ENCODE measurements around the gene YIPF4.

YIPF4 gene

GRCh38 chr2:32277674-32278477, at the start of gene YIPF4:
YIPF4 (plus strand) TSS chr2:32277904; CDS start chr2:32278156, 252 bp downstream.
- peak within 1 kb of the TSS; percentile 94 for H3K27ac Mint-ChIP-seq
- peaks cover 4% of the 10 kb centered on the region for H3K27me3 Mint-ChIP-seq (ENCODE audit: low read depth)
- peaks cover 14% of the 10 kb centered on the region for H3K4me1 Mint-ChIP-seq (ENCODE audit: low read depth)

GRCh38 chr2:32228181-32228580, 49.5 kb upstream of the YIPF4 start:
- Mint-ChIP-seq H3K36me3 (ENCODE audit: low read depth) (peaks cover 5% of the 10 kb centered on the region), H3K4me1 (ENCODE audit: low read depth) (peaks cover 5% of the 10 kb centered on the region), H3K27ac (no peak overlapping the region), H3K27me3 (ENCODE audit: low read depth) (no peaks in the 10 kb centered on the region), H3K9me3 (no peaks in the 10 kb centered on the region), H3K4me3 (no peak overlapping the region)
- no peak for DNase-seq (ENCODE audit: low spot score)

More at GRCh38 chr2:32277674-32278477, at the start of gene YIPF4:
- peak; percentile 85 for DNase-seq (ENCODE audit: low spot score)
- H3K36me3 Mint-ChIP-seq (ENCODE audit: low read depth): peaks cover 12% of the 10 kb centered on the region
- no peaks in the 10 kb centered on the region for H3K9me3 Mint-ChIP-seq
- H3K4me3 Mint-ChIP-seq: peak within 1 kb of the TSS; percentile 95

- H3K9me3 Mint-ChIP-seq: no peaks in the 10 kb centered on the region
- no peak overlapping the region for H3K27ac Mint-ChIP-seq
- peaks cover 5% of the 10 kb centered on the region for H3K36me3 Mint-ChIP-seq (ENCODE audit: low read depth)
- peaks cover 5% of the 10 kb centered on the region for H3K4me1 Mint-ChIP-seq (ENCODE audit: low read depth)
- DNase-seq (ENCODE audit: low spot score): no peak
- no peaks in the 10 kb centered on the region for H3K27me3 Mint-ChIP-seq (ENCODE audit: low read depth)
- H3K4me3 Mint-ChIP-seq: no peak overlapping the region
Measured at GRCh38 chr2:32229635-32230034, 48.1 kb upstream of the YIPF4 start.

GRCh38 chr2:32231959-32232358, 45.7 kb upstream of the YIPF4 start:
- Mint-ChIP-seq H3K27me3 (ENCODE audit: low read depth) (no peaks in the 10 kb centered on the region), H3K4me1 (ENCODE audit: low read depth) (peaks cover 5% of the 10 kb centered on the region), H3K27ac (no peak overlapping the region), H3K9me3 (no peaks in the 10 kb centered on the region), H3K4me3 (no peak overlapping the region), H3K36me3 (ENCODE audit: low read depth) (peaks cover 8% of the 10 kb centered on the region)
- no peak for DNase-seq (ENCODE audit: low spot score)

- Mint-ChIP-seq H3K27me3 (ENCODE audit: low read depth) (no peaks in the 10 kb centered on the region), H3K4me1 (ENCODE audit: low read depth) (peaks cover 3% of the 10 kb centered on the region), H3K9me3 (no peaks in the 10 kb centered on the region), H3K27ac (no peak overlapping the region), H3K36me3 (ENCODE audit: low read depth) (peaks cover 5% of the 10 kb centered on the region), H3K4me3 (no peak overlapping the region)
- no peak for DNase-seq (ENCODE audit: low spot score)
Measured at GRCh38 chr2:32235315-32235714, 42.4 kb upstream of the YIPF4 start.

GRCh38 chr2:32237488-32237887, 40.2 kb upstream of the YIPF4 start:
- Mint-ChIP-seq H3K9me3 (no peaks in the 10 kb centered on the region), H3K4me3 (no peak overlapping the region), H3K27ac (no peak overlapping the region), H3K4me1 (ENCODE audit: low read depth) (peaks cover under 1% of the 10 kb centered on the region), H3K36me3 (ENCODE audit: low read depth) (peaks cover 3% of the 10 kb centered on the region), H3K27me3 (ENCODE audit: low read depth) (no peaks in the 10 kb centered on the region)
- no peak for DNase-seq (ENCODE audit: low spot score)

GRCh38 chr2:32237996-32238395, 39.7 kb upstream of the YIPF4 start:
- Mint-ChIP-seq H3K9me3 (no peaks in the 10 kb centered on the region), H3K4me1 (ENCODE audit: low read depth) (no peaks in the 10 kb centered on the region), H3K27me3 (ENCODE audit: low read depth) (no peaks in the 10 kb centered on the region), H3K4me3 (no peak overlapping the region), H3K36me3 (ENCODE audit: low read depth) (peaks cover 3% of the 10 kb centered on the region), H3K27ac (no peak overlapping the region)
- no peak for DNase-seq (ENCODE audit: low spot score)

GRCh38 chr2:32242331-32242730, 35.4 kb upstream of the YIPF4 start:
- no peak for DNase-seq (ENCODE audit: low spot score)
- Mint-ChIP-seq H3K27ac (no peak overlapping the region), H3K36me3 (ENCODE audit: low read depth) (no peaks in the 10 kb centered on the region), H3K4me1 (ENCODE audit: low read depth) (no peaks in the 10 kb centered on the region), H3K9me3 (no peaks in the 10 kb centered on the region), H3K27me3 (ENCODE audit: low read depth) (no peaks in the 10 kb centered on the region), H3K4me3 (no peak overlapping the region)

- Mint-ChIP-seq H3K36me3 (ENCODE audit: low read depth) (no peaks in the 10 kb centered on the region), H3K4me3 (no peak overlapping the region), H3K27me3 (ENCODE audit: low read depth) (no peaks in the 10 kb centered on the region), H3K27ac (no peak overlapping the region), H3K4me1 (ENCODE audit: low read depth) (no peaks in the 10 kb centered on the region), H3K9me3 (no peaks in the 10 kb centered on the region)
- no peak for DNase-seq (ENCODE audit: low spot score)
Measured at GRCh38 chr2:32246911-32247310, 30.8 kb upstream of the YIPF4 start.

GRCh38 chr2:32248299-32248698, 29.4 kb upstream of the YIPF4 start:
- no peaks in the 10 kb centered on the region for H3K36me3 Mint-ChIP-seq (ENCODE audit: low read depth)

GRCh38 chr2:32249731-32250236, 27.9 kb upstream of the YIPF4 start:
- no peaks in the 10 kb centered on the region for H3K9me3 Mint-ChIP-seq
- no peak overlapping the region for H3K27ac Mint-ChIP-seq
- H3K4me1 Mint-ChIP-seq (ENCODE audit: low read depth): no peaks in the 10 kb centered on the region
- no peak for DNase-seq (ENCODE audit: low spot score)
- no peak overlapping the region for H3K4me3 Mint-ChIP-seq
- no peaks in the 10 kb centered on the region for H3K27me3 Mint-ChIP-seq (ENCODE audit: low read depth)
- H3K36me3 Mint-ChIP-seq (ENCODE audit: low read depth): no peaks in the 10 kb centered on the region

More at GRCh38 chr2:32248299-32248698, 29.4 kb upstream of the YIPF4 start:
- no peaks in the 10 kb centered on the region for H3K27me3 Mint-ChIP-seq (ENCODE audit: low read depth)
- no peaks in the 10 kb centered on the region for H3K9me3 Mint-ChIP-seq
- no peak for DNase-seq (ENCODE audit: low spot score)
- no peak overlapping the region for H3K4me3 Mint-ChIP-seq
- H3K4me1 Mint-ChIP-seq (ENCODE audit: low read depth): no peaks in the 10 kb centered on the region
- no peak overlapping the region for H3K27ac Mint-ChIP-seq

GRCh38 chr2:32250290-32250689, 27.4 kb upstream of the YIPF4 start:
- no peak for DNase-seq (ENCODE audit: low spot score)
- Mint-ChIP-seq H3K9me3 (no peaks in the 10 kb centered on the region), H3K4me3 (no peak overlapping the region), H3K36me3 (ENCODE audit: low read depth) (no peaks in the 10 kb centered on the region), H3K27me3 (ENCODE audit: low read depth) (no peaks in the 10 kb centered on the region), H3K27ac (no peak overlapping the region), H3K4me1 (ENCODE audit: low read depth) (no peaks in the 10 kb centered on the region)

GRCh38 chr2:32258242-32258641, 19.5 kb upstream of the YIPF4 start:
- no peaks in the 10 kb centered on the region for H3K9me3 Mint-ChIP-seq
- no peak overlapping the region for H3K4me3 Mint-ChIP-seq
- DNase-seq (ENCODE audit: low spot score): no peak
- no peak overlapping the region for H3K27ac Mint-ChIP-seq
- H3K27me3 Mint-ChIP-seq (ENCODE audit: low read depth): no peaks in the 10 kb centered on the region
- H3K4me1 Mint-ChIP-seq (ENCODE audit: low read depth): no peaks in the 10 kb centered on the region
- no peaks in the 10 kb centered on the region for H3K36me3 Mint-ChIP-seq (ENCODE audit: low read depth)

- no peaks in the 10 kb centered on the region for H3K27me3 Mint-ChIP-seq (ENCODE audit: low read depth)
- H3K36me3 Mint-ChIP-seq (ENCODE audit: low read depth): no peaks in the 10 kb centered on the region
- no peaks in the 10 kb centered on the region for H3K9me3 Mint-ChIP-seq
- peaks cover 4% of the 10 kb centered on the region for H3K4me1 Mint-ChIP-seq (ENCODE audit: low read depth)
- no peak overlapping the region for H3K27ac Mint-ChIP-seq
- DNase-seq (ENCODE audit: low spot score): no peak
- H3K4me3 Mint-ChIP-seq: no peak overlapping the region
Measured at GRCh38 chr2:32260376-32260775, 17.3 kb upstream of the YIPF4 start.

GRCh38 chr2:32262105-32262504, 15.6 kb upstream of the YIPF4 start:
- Mint-ChIP-seq H3K4me3 (no peak overlapping the region), H3K27ac (no peak overlapping the region), H3K4me1 (ENCODE audit: low read depth) (peaks cover 4% of the 10 kb centered on the region), H3K27me3 (ENCODE audit: low read depth) (no peaks in the 10 kb centered on the region), H3K36me3 (ENCODE audit: low read depth) (no peaks in the 10 kb centered on the region), H3K9me3 (no peaks in the 10 kb centered on the region)
- no peak for DNase-seq (ENCODE audit: low spot score)
